NCI-H526 (cell line): ENCODE measurements around the gene ESRRA.

Source experiments
- DNase-seq, 2 experiments: peaks; one replicate each; lab custom pipeline; 2025; lab: John Stamatoyannopoulos, UW

ESRRA gene

GRCh38 chr11:64351136-64351631, 45.9 kb downstream of the ESRRA start:
- no peak for DNase-seq

- no peak for DNase-seq
These were observed 47.0 kb downstream of the ESRRA start for GRCh38 chr11:64352099-64352994.

- no peak for DNase-seq
These were observed 47.8 kb downstream of the ESRRA start for GRCh38 chr11:64352995-64353714.

GRCh38 chr11:64353715-64354506, 48.6 kb downstream of the ESRRA start:
- no peak for DNase-seq

- peak; percentile 62 to 92 for DNase-seq
These were observed 50.0 kb downstream of the ESRRA start for GRCh38 chr11:64355078-64355940.

- peak; percentile 67 to 83 for DNase-seq
These were observed 51.4 kb downstream of the ESRRA start for GRCh38 chr11:64356498-64357411.

GRCh38 chr11:64357446-64357845, 52.1 kb downstream of the ESRRA start:
- DNase-seq, result no peak

- no peak for DNase-seq
These were observed 52.7 kb downstream of the ESRRA start for GRCh38 chr11:64357904-64358535.

- no peak for DNase-seq
These were observed 53.2 kb downstream of the ESRRA start for GRCh38 chr11:64358536-64358906.

- peak in 1 of 2 experiments; percentile 97 for DNase-seq
These were observed 53.8 kb downstream of the ESRRA start, which contains the start of gene RPS6KA4 for GRCh38 chr11:64358907-64359711. Gene RPS6KA4, plus strand, starts transcription at chr11:64359162. Its CDS starts 74 bp downstream, at chr11:64359236.

- DNase-seq, result peak; percentile 87 to 97
These were observed 54.6 kb downstream of the ESRRA start for GRCh38 chr11:64359712-64360445.

GRCh38 chr11:64360448-64360921, 55.2 kb downstream of the ESRRA start:
- peak in 1 of 2 experiments; percentile 72 for DNase-seq

- DNase-seq, result no peak
These were observed 56.3 kb downstream of the ESRRA start for GRCh38 chr11:64361659-64362058.

- no peak for DNase-seq
These were observed 57.0 kb downstream of the ESRRA start for GRCh38 chr11:64362339-64362738.

GRCh38 chr11:64364435-64364834, 59.1 kb downstream of the ESRRA start:
- no peak for DNase-seq

- DNase-seq, result no peak
These were observed 59.6 kb downstream of the ESRRA start for GRCh38 chr11:64364911-64365310.
